Activated effector memory CD4-positive, alpha-beta T cell treated with anti-CD3 and anti-CD28 coated beads, Interleukin-2, amount 50 U/mL, for 16 hours (primary cell): ENCODE measurements around the gene CCDC169.

Experiments used
- DNase-seq: peaks from one replicate; pipeline ENCODE4 v3.0.0-alpha.2; 2020

CCDC169 gene

DNA sequence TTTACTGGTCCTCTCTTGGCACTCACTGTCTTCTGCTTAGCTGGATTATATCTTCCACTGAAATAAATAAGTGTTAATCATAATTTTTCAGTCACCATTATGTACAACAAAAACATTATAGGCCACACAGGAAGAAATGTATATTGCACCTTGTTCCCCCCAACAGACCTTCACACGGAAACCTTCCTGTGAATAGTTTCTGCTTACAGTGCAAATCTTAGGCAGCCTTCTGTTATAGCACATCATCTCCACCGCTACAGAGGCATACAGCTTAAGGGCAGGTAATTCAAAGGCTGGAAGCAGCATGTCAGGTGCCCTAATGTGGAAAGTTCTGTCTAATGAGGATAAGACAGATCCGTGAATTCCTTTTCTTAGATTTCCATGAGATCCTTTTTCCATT lies 66.4 kb downstream of the CCDC169 start:
- DNase-seq: no peak

DNA sequence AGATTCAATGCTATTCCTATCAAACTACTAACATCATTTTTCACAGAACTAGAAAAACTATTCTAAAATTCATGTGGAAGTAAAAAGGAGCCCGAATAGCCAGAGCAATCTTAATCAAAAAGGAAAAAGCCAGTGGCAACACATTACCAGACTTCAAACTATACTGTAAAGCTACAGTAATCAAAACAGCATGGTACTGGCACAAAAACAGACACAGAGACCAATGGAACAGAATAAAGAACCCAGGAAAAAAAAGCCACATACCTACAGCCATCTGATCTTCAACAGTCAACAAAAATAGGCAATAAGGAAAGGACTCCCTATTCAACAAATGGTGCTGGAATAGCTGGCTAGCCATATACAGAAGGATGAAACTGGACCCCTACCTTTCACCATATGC lies 72.9 kb downstream of the CCDC169 start:
- DNase-seq: no peak

DNA sequence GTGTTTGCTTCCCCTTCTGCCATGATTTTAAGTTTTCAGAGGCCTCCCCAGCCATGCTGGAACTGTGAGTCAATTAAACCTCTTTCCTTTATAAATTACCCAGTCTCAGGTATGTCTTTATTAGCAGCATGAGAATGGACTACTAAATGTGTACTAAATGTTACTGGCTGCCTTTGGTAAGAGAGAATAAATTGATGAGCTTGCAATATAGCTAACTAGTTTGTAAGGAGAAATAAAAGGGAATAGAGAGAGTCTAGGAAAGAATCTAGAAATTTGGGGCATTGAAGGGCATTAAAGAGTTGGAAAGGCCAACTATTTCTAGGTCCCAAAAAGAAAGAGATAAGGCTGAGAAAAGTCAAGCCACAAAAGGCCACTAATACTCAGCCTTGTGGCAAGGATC lies 77.7 kb downstream of the CCDC169 start:
- DNase-seq: no peak

DNA sequence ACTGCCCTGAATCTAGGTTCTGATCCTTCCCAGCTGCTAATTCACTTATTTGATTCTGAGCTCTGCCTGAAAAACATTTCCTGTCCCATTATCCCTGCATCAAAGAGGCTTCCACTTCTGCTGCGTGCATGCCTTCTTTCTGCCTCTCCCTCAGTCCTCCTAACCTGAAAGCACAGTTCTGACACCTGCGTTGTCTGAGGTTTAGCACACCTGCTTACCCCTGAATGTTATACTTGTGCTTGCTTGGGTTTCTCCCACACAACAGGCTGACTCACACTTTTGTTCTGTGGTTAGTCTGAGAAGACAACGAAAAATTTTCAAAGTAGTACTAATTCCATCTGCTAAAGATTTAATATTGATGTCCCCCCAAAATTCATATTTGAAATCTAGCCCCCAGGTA lies 80.2 kb downstream of the CCDC169 start:
- no peak for DNase-seq

DNA sequence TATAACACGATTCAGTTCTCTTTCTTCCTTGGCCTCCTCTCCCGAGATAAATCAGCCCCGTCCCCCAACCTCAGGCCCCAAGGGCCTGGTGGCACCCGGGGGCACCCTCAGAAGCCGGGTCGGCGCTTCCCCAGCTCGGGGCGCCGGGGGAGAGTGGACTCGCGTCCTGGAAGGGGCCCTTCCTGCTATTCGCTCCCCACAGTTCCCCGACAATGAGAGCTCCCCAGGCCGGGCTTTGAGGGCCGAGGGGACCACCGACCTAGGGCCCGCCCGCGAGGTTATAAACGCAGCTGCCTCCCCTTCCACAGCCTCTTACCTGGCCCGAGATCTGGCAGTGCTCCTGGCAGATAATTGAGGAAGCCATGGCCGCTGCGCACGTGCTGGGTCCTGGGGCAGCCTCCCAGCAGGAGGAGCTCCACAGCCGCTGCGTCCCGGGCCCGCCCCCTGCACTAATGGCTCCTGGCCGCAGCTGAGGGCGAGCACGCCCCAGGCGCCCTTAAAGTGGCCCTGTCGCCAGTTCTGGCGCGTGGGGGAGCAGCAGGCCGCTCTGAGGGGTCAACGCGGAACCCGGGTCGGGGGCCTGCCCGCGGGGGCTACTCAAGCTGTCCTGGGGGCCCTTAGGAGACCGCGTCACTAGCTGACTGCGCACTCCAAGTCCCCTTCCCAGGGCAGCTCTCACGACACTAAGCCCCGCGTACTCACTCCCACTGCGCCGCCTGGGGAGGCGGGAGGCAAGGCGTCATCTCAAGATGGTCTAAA lies 83.3 kb downstream of the CCDC169 start, which contains the start of gene SOHLH2:
TSS of gene SOHLH2 (minus strand) at position 394 of the 759 bp plus-strand sequence. CDS start at position 364, 30 bp downstream.
- DNase-seq: no peak

DNA sequence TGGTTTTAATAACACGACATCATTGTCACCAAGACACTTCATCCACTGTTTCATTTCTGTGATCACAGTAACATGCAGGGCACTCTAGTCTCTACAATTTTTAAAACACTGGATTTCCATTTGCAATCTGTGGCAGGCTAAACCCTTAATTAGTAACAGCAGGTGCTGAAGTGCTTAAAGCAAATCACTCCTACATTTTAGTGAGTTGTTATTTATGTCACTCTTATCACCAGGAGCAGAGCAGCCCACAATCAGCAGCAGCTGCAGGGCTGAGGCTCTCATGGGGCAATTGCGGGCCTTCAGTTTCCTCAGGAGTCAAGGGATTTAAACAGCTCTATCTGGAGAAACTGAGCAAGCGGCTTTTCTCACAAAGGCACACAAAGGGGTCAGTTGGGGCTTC lies 84.8 kb downstream of the CCDC169 start:
- no peak for DNase-seq

DNA sequence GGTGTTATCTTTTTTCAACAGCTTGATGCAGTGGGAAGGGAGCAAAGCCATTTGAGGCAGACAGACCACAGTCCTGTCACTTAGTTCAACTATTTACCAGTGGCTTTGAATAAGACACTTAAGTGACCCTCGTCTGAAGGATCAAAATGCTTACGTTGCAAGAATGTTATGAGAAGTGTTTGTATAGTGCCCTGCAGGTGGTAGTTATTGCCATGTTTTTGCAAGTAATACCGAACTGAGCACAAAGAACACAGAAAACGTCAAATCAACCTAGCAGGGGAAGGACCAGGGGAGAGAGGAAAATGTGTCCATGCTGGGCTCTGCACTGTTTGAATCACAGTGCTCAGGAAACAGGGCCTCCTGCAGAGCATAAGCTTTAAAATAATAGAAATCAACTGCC lies 86.0 kb downstream of the CCDC169 start:
- DNase-seq: no peak

DNA sequence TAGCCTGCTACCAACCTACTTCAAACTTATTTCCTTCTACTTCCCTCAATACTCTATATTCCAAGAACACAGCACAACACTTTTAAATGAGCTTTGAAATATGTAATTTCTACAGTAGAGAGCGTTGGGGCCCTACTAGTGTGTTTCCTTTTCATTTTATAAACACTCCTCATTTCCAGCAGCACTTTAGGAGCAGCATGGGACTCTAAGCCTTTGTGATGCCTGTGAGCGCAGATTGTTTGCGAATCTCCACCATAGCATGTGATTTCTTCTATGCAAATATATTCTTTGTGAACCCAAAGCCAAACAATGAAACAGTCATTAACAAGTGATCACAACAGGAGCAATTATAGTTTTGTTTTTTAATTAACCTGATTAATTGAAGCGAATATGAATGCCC lies 86.9 kb downstream of the CCDC169 start:
- DNase-seq: no peak

DNA sequence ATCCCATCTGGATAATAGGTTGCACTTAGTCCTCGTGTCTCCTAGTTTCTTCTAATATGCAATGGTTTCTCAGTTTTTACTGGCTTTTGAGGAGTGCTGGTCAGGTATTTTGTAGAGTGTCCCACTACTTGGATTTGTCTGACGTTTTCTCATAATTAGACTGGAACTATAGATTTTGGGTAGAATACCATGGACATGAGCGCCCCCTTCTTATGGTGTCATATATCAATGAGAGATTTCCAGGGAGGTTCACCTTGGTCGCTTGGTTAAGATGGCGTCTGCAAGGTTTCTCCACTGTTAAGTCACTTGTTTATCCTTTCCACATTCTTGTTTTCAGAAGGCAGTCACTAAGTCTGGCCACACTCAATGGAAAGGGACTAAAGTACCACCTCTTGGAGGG lies 89.9 kb downstream of the CCDC169 start:
- no peak for DNase-seq

DNA sequence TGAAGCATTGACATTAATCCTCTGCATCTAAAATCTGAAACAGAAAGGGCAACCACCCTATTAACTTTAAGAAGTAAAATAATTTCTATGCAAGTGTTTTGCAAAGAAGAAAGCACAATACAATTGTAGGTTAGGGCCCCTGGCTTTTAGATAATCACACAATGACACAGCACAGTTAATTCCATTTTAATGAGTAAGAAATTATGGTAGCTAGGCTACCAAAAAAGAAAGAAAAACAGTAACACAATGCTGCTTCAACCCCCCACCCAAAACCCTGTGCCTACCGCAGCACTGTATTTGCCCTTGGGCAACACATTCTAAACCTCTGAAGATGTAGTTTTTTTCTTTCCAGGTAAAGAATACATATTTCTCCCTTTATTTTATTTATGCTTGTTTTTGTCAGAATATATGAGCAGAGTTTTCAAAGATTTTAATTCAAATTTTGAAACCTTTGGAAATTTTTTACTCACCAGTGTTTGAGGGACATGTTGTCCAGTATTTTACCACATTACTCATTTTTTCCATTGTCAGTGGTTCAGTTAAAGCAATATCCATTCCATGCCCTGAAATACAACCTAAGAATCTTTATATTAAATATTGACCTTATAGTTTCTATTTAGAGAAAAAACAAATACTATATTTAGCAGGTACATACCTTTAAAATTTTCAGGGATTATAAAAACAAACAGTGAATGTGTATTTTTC lies 104.3 kb downstream of the CCDC169 start:
- no peak for DNase-seq

DNA sequence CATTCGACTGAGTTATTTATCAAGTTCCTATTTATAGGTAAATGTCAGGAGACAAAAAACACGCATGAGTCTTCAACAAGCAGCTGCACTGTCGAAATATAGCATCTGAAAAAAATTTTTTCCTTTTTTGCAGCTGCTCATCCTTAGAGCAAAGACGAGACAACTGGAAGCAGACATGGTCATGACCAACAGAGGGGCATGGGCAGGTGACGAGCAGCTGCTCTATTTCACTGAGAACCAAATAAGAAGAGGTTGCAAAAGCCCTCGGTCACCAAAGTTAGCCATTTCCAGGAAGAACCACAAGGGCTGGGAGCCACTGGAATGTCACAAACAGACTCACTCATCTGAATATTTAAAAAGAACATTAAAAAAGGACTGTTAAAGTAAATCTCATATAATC lies 105.4 kb downstream of the CCDC169 start:
- DNase-seq: no peak

DNA sequence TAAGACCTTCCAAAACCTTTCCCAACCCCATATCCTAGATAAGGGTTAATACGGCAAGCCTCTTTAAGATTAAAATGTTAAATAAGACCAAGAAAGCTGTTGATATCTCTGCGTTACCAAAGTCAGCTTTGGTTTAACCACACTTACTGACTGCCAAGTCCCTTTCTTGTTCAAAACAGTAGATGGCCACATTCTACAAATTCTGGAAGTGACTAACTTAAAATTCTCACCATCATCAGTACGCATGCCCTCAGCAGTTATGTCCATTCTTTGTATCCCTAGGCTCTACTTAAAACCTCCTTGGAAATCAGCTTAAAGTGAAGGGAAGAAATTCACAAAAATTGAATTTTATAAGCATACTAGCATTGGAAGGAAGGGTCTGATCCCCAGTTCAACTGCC lies 106.8 kb downstream of the CCDC169 start:
- DNase-seq: no peak

DNA sequence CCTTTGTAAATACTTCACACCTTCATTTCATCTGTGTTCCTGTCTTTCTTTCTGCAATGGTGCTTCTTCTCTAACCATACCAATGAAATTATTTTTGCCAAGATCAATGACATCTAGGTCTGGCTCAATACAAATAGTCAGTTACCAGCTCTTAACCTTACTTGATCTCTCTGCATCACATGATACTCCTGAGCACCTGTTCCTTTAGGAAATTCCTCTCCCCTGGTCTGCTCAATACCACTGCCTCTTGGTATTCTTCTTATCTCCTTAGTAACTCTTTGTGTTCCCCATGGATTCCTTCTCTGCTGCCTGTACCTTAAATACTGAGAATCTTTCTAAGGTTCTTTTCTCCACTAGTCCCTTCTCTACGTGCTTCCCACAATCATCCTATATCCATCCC lies 109.2 kb downstream of the CCDC169 start:
- no peak for DNase-seq

DNA sequence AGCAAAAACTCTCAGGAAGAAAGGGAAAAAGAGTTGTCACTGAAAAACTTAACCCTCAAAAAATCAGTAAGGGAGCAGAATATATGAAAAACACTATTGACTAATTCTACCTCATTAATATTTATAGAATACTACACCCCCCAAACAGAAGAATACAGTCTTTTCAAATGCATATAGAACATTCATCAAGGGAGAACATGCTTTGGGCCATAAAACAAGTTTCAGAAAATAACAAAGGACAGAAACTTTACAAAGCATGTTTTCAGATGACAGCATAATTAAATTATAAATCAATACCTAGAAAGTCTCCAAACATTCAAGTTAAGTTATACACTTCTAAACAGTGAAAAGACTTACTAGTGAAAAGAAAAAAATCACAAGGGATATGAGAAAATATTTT lies 113.7 kb downstream of the CCDC169 start:
- DNase-seq: no peak
